Pulmonary artery endothelial cell (primary cell): ENCODE measurements around the gene FFAR2. TPM values are rescaled to one million over a fixed set of nuclear protein-coding genes. Genes with fewer than 3 reads are reported as not detected.

Source experiments
- DNase-seq: peaks from one replicate; pipeline ENCODE4 v3.0.0-alpha.2; 2011; ENCODE audit warnings: low read depth, low spot score
- total RNA-seq: library from RNA; depleted of rRNA; stranded (reverse); fragments of >200 nt; gene quantifications from 2 replicates; pipeline ENCODE4 v1.2.3, GENCODE V29; 2014

FFAR2 gene
- total RNA-seq, 1 donor from 2014 or later = not detected

DNA sequence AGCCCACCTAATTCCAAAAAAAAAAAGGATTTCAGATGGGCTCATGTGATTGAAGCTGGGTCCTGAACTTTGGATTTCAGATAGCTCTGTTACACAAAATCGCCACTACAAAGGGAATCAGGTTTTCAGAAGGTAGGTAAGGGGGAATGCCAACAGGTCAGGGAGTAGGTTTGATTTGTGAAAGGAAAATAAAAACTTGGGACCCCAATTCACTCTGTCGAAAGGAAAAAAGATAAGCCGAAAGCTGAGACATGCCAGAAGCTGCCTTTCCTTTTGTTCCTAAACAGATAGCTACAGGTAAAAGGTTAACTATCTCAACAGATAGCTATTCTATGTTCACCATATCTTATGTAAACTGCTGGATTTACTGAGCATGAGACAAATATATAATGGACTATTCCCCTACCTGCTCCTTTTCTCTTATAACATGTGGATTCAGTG, 38.2 kb downstream of the FFAR2 start:
- no peak for DNase-seq

DNA sequence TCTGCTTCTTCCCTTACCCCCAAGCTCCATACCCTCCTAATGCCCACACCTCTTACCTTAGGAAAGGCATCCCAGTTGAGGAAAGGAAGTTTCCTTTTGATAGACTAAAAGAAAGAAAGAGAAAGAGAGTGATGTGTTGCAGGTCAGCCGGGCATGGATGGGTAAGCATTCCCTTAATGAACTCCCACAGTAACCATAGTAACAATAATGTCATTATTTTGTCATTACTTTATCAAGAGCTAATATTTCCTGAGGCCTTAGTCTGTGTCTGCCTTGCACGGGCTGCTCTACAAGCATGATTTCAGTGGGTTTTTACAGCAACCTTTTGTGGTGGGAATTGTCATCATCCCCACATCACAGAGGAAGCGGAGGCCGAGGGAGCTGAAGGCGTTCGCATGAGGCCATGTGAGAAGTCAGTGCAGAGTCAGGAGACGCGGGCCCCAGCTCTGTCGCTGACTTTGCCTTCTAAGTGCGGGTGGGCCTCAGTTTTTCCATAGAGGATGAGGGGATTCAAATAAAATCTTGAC, 39.7 kb downstream of the FFAR2 start:
- DNase-seq = no peak

DNA sequence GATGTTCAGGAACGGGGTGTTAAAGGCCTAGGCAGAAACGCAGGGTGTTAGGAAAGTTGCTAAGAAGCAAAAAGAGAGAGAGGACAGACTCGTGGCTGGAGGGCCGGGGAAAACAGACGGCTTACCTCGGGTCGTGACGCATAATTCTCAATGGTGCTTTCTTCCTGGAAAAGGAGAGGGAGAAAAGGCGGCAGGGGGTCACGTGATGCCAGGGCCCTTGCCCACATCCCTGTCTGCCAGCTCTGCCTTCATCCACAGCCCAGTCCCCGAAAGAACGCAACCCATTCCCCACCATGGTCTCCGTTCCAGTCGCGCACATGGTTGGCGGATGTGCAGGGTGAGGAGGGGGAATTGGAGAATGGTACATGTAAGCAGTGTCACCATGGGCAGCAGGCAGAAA, 40.6 kb downstream of the FFAR2 start:
- DNase-seq = no peak

DNA sequence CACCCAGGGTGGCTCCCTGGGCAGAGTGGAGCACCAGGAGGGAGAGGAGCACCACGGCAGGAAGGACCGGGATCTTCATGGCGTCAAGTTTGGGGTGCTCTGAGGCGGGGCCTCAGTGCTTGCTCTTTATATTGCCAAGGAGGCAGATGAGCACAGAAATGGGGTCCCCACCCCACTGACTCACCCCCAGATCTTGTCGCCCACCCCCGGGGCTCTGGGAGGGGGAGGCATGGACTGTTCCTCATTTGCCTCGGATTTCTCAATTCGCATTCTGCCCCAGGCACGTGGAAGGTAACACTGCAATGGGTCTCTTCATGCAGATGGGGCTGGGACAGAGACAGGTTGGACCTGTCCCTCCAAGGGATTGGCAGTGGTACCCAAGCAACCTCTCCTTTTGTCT, 42.3 kb downstream of the FFAR2 start, which contains the start of gene KRTDAP:
Gene KRTDAP (minus strand): TSS at position 101 of the 400 bp plus-strand sequence. CDS start 22 bp downstream, at position 79.
- no peak for DNase-seq

DNA sequence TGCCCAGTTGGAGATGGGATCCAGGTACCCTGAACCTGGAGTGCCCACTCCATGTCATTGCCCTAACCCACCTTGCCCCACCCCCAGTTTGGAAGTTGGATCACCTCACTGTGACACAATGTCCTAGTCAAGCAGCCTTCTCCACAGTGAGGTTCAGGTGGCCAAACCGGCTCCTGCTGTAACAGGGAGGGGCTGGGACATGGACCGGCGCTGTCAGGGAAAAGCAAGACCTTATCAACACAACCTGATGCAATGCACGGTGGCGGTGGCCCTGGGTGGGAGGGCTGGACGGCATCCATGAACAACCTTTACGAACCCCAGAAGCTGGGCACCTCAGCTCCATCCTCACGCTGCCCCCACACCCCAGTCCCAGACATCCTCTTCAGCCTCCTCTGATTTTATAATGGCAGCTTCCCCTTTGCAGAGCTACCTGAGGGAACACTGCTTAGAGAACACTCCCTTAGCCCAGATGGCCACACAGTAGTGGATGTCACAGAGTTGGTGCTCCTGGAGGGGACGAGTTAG, 43.8 kb downstream of the FFAR2 start:
- no peak for DNase-seq

DNA sequence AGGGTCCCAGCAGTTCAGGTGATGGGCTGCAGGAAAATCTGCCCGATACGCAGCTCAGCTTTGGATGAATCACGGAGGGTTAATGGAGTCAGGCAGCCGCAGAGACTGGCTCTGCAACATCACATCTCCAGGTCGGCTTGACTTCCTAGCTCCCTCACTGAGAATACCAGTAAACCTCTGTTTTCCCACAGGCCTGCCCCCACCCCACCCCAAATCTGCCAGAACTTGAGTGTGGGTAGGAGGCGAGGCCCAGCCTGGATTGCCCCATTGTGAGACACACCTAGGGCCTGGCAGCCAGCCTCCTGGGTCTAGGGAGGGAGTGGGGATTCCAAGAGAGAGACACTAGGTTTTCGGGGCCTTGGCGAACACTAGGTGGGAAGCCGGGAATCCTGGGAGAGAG, 45.9 kb downstream of the FFAR2 start:
- DNase-seq = no peak

DNA sequence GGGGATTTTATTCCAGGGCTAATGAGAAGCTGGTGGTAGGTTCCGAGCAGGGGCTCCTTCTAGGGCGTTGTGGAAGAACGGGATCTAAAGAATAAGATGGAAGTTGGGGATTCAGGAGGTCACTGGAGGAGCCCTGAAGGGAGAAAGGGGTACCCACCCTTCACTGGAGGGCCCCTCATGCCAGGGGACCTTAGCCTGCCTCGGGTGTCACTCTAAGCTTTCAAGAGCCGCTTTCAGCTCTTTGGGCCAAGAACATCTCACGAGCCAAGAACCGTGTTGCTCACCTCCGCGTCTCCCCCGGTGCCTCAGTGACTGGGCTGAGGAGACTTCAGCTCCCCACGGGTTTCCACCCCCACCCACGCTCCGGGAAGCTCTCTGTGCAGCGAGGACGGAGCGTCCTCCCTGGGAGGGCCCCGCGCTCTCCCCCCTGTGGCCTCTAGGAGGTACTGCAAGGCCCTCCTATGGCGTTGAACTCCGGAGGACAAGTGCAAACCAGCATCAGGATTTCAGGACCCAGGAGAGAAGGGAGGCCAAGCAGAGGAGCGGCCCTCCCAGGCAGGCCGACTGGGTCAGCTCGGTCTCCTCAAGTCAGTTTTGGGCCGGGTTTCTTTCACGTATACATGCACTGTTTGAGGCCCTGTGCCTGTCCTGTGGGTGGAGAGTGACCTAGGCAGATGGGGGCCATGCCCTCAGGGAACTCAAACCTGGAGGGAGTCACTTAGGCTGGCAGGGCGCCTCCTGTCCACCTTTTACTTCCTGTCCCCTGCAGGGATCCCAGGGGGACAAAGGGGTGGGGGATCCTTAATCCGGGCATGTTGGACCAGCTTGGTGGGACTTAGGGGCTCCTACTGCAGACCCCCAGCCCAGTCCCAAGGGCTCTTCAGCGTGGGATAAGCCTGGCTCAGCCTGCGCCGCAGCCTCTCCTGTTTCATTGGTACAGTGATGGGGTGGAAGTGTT, 47.3 kb downstream of the FFAR2 start:
- DNase-seq = no peak

DNA sequence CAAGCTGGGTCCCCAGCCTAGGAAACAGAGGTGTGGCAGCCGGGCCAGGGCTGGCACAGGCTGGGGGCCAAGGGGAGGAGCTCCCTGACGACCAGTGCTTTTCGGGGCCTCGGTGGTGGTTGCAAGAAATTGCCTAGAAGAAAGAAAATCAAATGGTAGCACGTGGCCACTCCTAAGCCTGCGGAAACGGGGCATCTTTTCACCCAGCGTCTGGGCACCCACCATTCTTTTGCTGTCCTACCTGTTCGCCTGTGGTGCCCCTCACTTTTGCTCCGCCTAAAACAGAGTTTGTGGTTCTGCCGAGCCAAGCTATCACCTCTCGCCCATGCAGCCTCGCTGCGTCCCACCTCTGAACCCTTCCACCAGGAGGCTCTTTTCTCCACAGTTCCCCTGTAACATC, 49.3 kb downstream of the FFAR2 start:
- DNase-seq = no peak

DNA sequence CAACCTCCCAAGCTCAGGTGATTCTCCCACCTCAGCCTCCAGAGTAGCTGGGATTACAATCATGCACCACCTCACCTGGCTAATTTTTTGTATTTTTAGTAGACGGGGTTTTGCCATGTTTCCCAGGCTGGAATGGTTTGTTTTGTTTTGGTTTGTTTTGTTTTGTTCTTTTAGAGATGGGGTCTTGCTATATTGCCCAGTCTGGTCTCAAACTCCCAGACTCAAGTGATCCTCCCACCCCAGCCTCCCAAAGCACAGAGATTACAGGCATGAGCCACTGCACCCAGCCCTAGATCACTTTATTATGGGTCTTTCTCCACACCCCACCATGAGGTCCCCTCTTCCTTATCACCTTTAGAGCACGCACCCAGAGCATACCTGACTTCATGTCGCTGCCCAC, 50.2 kb downstream of the FFAR2 start:
- DNase-seq = no peak

DNA sequence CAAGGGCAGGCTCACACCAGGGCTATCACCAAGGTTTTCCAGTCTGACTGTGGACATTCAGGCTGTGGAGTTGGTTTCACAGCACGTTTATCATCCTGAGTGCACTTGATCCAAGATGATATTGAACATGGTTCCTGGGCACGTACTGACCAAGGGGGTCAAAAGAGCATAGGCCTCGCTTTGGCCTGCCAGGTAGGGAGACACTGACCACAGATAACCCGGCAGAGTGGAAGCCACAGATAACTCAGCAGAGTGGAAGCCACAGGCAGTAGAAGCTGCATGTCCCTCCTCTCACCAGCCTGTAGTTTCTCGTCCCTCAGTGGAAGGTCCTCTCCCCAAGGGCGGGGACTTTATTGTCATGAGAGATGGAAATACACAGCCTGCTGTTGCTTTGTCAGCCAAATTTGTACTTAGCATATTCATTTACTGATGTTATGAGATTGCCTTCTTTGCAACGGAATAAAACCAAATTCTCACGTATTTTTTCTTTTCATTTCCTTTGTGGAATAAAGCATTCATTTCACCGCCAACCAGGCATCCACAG, 51.0 kb downstream of the FFAR2 start:
- no peak for DNase-seq

DNA sequence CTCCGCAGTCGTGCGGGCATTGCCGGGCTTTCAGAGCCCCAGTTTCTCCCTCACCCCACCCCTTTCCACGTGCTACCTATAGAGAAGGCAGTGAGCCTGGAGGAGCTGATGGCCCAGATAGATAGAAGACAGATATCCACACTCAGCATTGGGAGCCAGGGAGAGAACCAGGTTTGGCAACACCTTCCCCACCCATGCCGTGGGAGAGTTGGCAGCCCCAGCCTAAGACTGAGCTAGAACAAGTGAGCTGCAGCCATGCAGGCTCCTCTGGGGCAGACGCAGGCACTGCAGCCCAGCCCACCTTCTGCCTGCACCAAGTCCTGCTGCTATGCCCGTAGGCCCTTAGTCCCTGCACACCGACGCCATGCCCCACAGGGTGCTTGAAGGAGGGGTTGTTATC, 52.6 kb downstream of the FFAR2 start:
- no peak for DNase-seq

Other genes starting within 250 kb of the FFAR2 start
- not detected in 2 replicates for gene FAM187B, start 219.5 kb upstream of the FFAR2 start, total RNA-seq
- 0.25 and 0.40 TPM in 2 replicates for gene LSR, start 199.3 kb upstream of the FFAR2 start, total RNA-seq
- 43.4 and 48.8 TPM in 2 replicates for gene USF2, start 179.3 kb upstream of the FFAR2 start, total RNA-seq
- gene HAMP, start 165.7 kb upstream of the FFAR2 start, total RNA-seq = 0.07 TPM in 2 replicates
- gene MAG, start 156.1 kb upstream of the FFAR2 start, total RNA-seq = 0.07 TPM in 1 of 2 replicates, not detected in the other
- gene CD22, start 119.1 kb upstream of the FFAR2 start, total RNA-seq = 0.60 TPM in 1 of 2 replicates, not detected in the other
- gene FFAR1, start 100.4 kb upstream of the FFAR2 start, total RNA-seq = not detected in 2 replicates
- gene FFAR3, start 89.8 kb upstream of the FFAR2 start, total RNA-seq = not detected in 2 replicates
- gene GPR42, start 77.2 kb upstream of the FFAR2 start, total RNA-seq = not detected in 2 replicates
- not detected in 2 replicates for gene KRTDAP, start 42.2 kb downstream of the FFAR2 start, total RNA-seq
- gene DMKN, start 65.4 kb downstream of the FFAR2 start, total RNA-seq = not detected in 2 replicates
- not detected in 2 replicates for gene SBSN, start 80.1 kb downstream of the FFAR2 start, total RNA-seq
- gene GAPDHS, start 85.2 kb downstream of the FFAR2 start, total RNA-seq = not detected in 2 replicates
- gene TMEM147, start 97.4 kb downstream of the FFAR2 start, total RNA-seq = 74.1 and 78.8 TPM in 2 replicates
- gene ATP4A, start 115.4 kb downstream of the FFAR2 start, total RNA-seq = not detected in 2 replicates
- gene PMIS2, start 137.9 kb downstream of the FFAR2 start, total RNA-seq = not detected in 2 replicates
- gene HAUS5, start 164.5 kb downstream of the FFAR2 start, total RNA-seq = 9.1 and 9.4 TPM in 2 replicates
- 48.2 and 51.7 TPM in 2 replicates for gene RBM42, start 180.8 kb downstream of the FFAR2 start, total RNA-seq
- gene ETV2, start 193.5 kb downstream of the FFAR2 start, total RNA-seq = 0.11 and 0.46 TPM in 2 replicates
- 181 and 348 TPM in 2 replicates for gene COX6B1, start 200.1 kb downstream of the FFAR2 start, total RNA-seq
- not detected in 2 replicates for gene UPK1A, start 218.3 kb downstream of the FFAR2 start, total RNA-seq